ENCODE measurements around the gene MISP. TPM values are rescaled to one million over a fixed set of nuclear protein-coding genes. Genes with fewer than 3 reads are reported as not detected.

Gene MISP
- total and polyA plus RNA-seq, 10 of the 15 experiments (the other 5 are each of a cell fraction or from before 2014, with no cell fraction given) = not detected

DNA sequence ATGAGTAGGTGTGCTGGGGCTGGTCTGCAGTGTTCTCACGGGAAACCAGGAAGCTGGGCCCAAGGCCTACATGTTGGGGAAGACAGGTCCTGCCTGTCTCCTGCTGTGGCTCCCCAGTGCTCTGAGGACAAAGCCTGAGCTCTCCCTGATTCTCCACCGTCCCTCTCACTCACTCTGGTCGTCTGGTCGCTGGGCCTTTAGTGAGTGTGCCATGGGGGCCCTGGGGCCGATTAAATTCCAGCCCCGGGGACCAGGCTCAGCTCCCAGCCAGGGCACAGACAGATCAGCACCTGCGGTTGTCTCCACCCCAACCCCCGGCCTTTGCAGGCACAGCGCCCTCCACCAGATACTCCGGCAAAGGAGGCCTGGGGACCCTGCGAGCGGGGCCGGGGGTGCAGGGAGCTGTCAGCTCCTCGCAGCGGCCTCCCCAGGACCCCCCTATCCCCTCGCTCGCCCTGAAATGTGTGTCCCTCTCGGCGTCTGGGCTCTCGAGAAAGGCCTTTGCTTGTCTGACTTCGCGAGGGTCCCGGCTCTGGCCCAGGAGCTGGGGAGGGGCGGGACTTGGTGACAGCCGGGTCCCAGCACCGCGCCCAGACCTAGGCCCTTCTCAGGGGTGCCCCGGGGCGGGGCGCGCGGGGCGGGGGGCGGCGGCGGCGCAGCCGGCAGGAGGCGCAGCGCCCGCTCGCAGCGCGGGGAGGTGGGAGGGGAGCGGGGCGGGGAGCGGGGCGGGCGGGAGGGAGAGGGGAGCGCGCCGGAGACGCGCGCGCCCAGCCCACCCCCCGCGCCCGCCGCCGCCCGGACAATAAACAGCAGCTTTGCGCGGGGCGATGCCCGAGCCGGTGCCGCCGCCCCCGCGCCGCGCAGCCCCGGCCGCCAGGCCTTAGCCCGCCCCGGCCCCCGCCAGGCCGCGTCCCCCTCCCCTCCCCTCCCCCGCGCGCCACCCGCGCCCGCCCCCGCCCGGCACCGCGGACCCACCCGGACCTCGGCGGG, 42.5 kb upstream of the MISP start, which contains the start of gene PALM (continued):
- TF ChIP-seq, protein P1, sequence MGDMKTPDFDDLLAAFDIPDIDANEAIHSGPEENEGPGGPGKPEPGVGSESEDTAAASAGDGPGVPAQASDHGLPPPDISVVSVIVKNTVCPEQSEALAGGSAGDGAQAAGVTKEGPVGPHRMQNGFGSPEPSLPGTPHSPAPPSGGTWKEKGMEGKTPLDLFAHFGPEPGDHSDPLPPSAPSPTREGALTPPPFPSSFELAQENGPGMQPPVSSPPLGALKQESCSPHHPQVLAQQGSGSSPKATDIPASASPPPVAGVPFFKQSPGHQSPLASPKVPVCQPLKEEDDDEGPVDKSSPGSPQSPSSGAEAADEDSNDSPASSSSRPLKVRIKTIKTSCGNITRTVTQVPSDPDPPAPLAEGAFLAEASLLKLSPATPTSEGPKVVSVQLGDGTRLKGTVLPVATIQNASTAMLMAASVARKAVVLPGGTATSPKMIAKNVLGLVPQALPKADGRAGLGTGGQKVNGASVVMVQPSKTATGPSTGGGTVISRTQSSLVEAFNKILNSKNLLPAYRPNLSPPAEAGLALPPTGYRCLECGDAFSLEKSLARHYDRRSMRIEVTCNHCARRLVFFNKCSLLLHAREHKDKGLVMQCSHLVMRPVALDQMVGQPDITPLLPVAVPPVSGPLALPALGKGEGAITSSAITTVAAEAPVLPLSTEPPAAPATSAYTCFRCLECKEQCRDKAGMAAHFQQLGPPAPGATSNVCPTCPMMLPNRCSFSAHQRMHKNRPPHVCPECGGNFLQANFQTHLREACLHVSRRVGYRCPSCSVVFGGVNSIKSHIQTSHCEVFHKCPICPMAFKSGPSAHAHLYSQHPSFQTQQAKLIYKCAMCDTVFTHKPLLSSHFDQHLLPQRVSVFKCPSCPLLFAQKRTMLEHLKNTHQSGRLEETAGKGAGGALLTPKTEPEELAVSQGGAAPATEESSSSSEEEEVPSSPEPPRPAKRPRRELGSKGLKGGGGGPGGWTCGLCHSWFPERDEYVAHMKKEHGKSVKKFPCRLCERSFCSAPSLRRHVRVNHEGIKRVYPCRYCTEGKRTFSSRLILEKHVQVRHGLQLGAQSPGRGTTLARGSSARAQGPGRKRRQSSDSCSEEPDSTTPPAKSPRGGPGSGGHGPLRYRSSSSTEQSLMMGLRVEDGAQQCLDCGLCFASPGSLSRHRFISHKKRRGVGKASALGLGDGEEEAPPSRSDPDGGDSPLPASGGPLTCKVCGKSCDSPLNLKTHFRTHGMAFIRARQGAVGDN (IDR thresholded peaks at IDR 0.05) = no peak
- TF ChIP-seq SUZ12 (IDR thresholded peaks at IDR 0.05; ENCODE audit: unreplicated experiment) = no peak

DNA sequence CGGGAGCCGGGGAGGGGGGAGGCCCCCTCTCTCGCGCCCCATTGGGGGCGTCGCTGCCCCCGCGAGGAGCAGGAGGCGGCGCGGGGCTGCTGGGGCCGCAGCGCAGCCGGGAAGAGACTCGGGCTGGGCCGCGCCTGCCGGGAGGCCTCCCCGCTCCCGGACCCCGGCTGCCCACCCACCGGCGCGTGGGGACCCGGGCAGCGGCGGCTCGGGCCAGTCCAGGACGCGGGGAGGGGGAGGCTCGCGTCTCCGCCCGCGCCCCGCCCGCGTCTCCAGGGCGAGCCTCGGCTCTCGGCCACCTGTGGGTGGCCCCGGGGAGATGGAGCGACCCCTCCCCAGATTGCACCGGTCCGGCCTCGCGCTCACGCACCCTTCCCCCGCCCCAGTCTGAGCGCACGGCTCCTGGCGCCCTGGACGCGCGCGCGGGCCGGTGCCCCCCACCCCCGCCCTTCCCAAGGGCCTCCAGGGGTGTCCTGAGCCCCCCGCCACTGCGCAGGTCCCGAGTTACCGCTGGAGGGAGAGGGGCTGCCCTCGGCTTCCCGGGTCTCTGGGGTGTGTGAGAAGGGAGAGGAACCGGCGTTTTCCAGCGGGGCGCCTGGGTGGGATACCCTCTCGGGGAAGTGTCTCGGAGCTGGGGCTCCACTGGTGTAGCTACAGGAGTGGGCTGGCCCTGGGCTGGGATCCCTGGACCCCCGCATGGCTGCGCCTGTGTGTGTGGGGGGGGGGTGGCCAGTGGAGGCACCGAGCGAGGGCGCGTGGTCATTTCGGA, 41.5 kb upstream of the MISP start:
- Histone ChIP-seq H3K9me3 (replicated peaks; ENCODE audit: control insufficient read depth, insufficient read depth, low read length) (no peaks in the 10 kb centered on the region), H3K4me3 (no peak overlapping the region), H3K4me2 (ENCODE audit: control insufficient read depth, insufficient read depth) (no peak overlapping the region), H4K20me1 (ENCODE audit: control insufficient read depth, insufficient read depth) (no peaks in the 10 kb centered on the region), H3K9ac (ENCODE audit: control insufficient read depth, insufficient read depth, low read length) (no peak overlapping the region), H3K27ac (ENCODE audit: control insufficient read depth, insufficient read depth) (no peak overlapping the region), H3K79me2 (ENCODE audit: control insufficient read depth, insufficient read depth, low read length) (no peaks in the 10 kb centered on the region), H2AFZ (ENCODE audit: control insufficient read depth, low read depth, low read length) (no peak overlapping the region), H3K4me1 (ENCODE audit: control insufficient read depth, insufficient read depth, low read length) (no peaks in the 10 kb centered on the region), H3K27me3 (replicated peaks in 1 of 2; ENCODE audit: control insufficient read depth in 2 of 2, insufficient read depth in 2 of 2, low read length in 1 of 2) (peaks cover 0 to 2% of the 10 kb centered on the region in 2 experiments; a peak in 2 of 4 replicates), H3K36me3 (ENCODE audit: control insufficient read depth in 2 of 2, insufficient read depth in 2 of 2, low read length in 1 of 2) (no peaks in the 10 kb centered on the region)
- ATAC-seq (no peak), FAIRE-seq (no peak), DNase-seq (ENCODE audit: low read depth, low spot score) (no peak)
- intact Hi-C loops (cut with micrococcal nuclease; ENCODE audit: unreplicated experiment) (no loop called here), in situ Hi-C loops (cut with MboI) (no loop called here)
- ChIA-PET RAD21 (ENCODE audit: unreplicated experiment) (no interaction called here), CTCF (interaction anchor here (0.9 kb wide), 1 partner anchor 24 kb away, joined by 3 read pairs; no protein-coding TSS in a partner anchor), SMC1A (ENCODE audit: uncharacterized antibody, unreplicated experiment) (no interaction called here), POLR2A (no interaction called here)
- 21% methylated on average over 36 of the region's 78 CpGs for WGBS (ENCODE audit: insufficient coverage, insufficient replicate concordance, low lambda C conversion rate, missing lambda C conversion rate)
- no TSS peak for BruUV-seq (replicated peaks)
- TF ChIP-seq YBX1 (IDR thresholded peaks at IDR 0.05) = no peak
- TF ChIP-seq KAT2A (conservative IDR thresholded peaks at IDR 0.05; ENCODE audit: control insufficient read depth, low read depth, low read length) = no peak
- TF ChIP-seq GABPA (IDR thresholded peaks at IDR 0.05; ENCODE audit: low read depth) = no peak
- TF ChIP-seq HDGF (IDR thresholded peaks at IDR 0.05) = no peak
- TF ChIP-seq LARP7 (IDR thresholded peaks at IDR 0.05) = no peak
- TF ChIP-seq MEF2B (IDR thresholded peaks at IDR 0.05; ENCODE audit: partially characterized antibody, poor library complexity, severe bottlenecking) = no peak
- no peak for TF ChIP-seq SIX5 (IDR thresholded peaks at IDR 0.05; ENCODE audit: low read depth, low read length, severe bottlenecking)
- no peak for TF ChIP-seq STAT3 (IDR thresholded peaks at IDR 0.05; ENCODE audit: low read depth, low read length)
- TF ChIP-seq, protein P2, sequence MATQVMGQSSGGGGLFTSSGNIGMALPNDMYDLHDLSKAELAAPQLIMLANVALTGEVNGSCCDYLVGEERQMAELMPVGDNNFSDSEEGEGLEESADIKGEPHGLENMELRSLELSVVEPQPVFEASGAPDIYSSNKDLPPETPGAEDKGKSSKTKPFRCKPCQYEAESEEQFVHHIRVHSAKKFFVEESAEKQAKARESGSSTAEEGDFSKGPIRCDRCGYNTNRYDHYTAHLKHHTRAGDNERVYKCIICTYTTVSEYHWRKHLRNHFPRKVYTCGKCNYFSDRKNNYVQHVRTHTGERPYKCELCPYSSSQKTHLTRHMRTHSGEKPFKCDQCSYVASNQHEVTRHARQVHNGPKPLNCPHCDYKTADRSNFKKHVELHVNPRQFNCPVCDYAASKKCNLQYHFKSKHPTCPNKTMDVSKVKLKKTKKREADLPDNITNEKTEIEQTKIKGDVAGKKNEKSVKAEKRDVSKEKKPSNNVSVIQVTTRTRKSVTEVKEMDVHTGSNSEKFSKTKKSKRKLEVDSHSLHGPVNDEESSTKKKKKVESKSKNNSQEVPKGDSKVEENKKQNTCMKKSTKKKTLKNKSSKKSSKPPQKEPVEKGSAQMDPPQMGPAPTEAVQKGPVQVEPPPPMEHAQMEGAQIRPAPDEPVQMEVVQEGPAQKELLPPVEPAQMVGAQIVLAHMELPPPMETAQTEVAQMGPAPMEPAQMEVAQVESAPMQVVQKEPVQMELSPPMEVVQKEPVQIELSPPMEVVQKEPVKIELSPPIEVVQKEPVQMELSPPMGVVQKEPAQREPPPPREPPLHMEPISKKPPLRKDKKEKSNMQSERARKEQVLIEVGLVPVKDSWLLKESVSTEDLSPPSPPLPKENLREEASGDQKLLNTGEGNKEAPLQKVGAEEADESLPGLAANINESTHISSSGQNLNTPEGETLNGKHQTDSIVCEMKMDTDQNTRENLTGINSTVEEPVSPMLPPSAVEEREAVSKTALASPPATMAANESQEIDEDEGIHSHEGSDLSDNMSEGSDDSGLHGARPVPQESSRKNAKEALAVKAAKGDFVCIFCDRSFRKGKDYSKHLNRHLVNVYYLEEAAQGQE (IDR thresholded peaks at IDR 0.05; ENCODE audit: low read depth, low read length) = no peak
- no peak for TF ChIP-seq SMARCA5 (IDR thresholded peaks at IDR 0.05)

Measured in GM12878 (cell line).